GDM1 (cell line): ENCODE data around the gene BFSP1.

Experiments
- DNase-seq: peaks from one replicate; lab custom pipeline; 2025; lab: John Stamatoyannopoulos, UW

The BFSP1 gene

GRCh38 chr20:17530716-17531664 lies at the start of gene BFSP1:
Gene BFSP1 (minus strand): TSS chr20:17531379. CDS start chr20:17531329, 50 bp downstream.
- DNase-seq, result peak; percentile 31

GRCh38 chr20:17580895-17581294 lies 49.7 kb upstream of the BFSP1 start:
- no peak for DNase-seq

GRCh38 chr20:17579369-17580039 lies 48.3 kb upstream of the BFSP1 start:
- no peak for DNase-seq

DNA sequence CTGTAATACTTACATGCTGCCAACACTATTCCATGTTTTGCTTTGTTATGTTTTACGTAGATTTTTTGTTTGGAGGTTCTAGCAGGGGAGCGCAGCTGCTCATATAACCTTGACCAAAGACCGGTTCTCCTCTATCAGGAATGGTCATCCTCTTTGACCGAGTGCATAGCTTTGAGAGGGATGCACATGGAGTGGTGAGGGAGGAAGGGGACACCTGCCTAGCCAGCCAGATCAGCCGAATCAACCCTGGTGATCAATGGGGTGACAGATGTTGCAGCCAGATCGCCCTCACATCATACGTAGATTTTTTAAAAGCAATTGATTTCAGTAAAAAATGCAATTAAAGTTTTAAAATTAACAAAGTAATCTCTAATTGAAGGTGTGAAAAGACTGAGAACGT lies 45.0 kb upstream of the BFSP1 start:
- DNase-seq, result no peak

DNA sequence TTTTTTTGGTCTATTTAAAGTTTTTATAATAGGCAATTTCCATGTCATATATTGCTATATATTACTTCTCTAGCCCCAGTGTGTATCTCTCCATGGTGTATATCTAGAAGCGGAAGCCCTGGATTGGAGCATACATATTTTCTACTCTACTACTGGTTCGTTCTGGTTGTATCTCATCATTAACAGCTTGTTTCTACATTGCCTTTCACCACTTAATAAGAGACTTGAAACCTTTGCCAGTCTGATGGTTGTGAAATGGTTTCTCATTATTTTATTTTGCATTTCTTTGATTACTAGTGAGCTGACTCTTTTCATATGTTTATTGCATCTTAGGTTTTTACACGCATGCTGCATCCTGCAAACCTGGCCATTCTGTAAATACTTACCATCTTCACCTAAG lies 42.3 kb upstream of the BFSP1 start:
- no peak for DNase-seq

- no peak for DNase-seq
Measured at GRCh38 chr20:17572034-17572638, 41.0 kb upstream of the BFSP1 start.

- no peak for DNase-seq
Measured at GRCh38 chr20:17571153-17571527, 40.0 kb upstream of the BFSP1 start.

GRCh38 chr20:17570347-17571152 lies 39.4 kb upstream of the BFSP1 start:
- DNase-seq, result no peak

- peak; percentile 85 for DNase-seq
Measured at GRCh38 chr20:17569616-17570346, 38.6 kb upstream of the BFSP1 start, which contains the start of gene DSTN. Gene DSTN (plus strand): TSS chr20:17570075. CDS start chr20:17570209, 134 bp downstream.

- no peak for DNase-seq
Measured at GRCh38 chr20:17568972-17569521, 37.9 kb upstream of the BFSP1 start.

DNA sequence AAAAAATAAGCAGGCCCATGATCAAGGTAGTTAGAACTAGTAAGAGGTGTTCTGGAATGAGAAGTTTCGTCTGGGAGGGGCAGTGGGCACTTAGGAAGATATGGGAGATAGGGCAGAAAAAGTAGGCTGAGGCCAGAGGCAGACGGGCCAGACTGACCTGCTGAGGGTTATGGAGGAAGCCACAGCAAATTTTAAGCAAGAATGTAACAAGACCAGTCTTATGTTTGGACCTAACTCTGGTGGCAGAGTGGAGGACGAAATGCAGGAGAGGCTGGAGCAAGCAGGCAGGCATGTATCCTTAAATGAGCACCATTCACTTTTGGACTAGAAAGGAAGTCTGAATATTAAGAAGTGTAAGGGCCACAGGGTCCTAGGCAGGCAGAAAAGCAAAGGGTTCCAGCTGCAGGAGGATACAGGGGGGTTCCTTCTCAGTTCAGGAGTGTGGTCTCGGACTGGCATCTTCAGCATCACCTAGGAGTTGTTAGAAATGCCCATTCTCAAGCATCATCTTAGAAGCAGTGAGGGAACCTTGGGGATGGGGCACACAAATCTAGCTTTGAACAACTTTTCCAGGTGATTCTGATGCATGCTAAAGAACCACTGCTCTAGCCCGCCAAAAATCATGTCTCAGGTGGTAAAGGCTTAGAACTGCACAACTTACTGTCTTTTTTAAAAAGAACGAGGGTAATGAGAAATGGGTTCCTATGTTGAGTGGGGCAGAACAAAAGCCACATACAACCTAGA lies 37.0 kb upstream of the BFSP1 start:
- no peak for DNase-seq

- no peak for DNase-seq
Measured at GRCh38 chr20:17566345-17566744, 35.2 kb upstream of the BFSP1 start.

DNA sequence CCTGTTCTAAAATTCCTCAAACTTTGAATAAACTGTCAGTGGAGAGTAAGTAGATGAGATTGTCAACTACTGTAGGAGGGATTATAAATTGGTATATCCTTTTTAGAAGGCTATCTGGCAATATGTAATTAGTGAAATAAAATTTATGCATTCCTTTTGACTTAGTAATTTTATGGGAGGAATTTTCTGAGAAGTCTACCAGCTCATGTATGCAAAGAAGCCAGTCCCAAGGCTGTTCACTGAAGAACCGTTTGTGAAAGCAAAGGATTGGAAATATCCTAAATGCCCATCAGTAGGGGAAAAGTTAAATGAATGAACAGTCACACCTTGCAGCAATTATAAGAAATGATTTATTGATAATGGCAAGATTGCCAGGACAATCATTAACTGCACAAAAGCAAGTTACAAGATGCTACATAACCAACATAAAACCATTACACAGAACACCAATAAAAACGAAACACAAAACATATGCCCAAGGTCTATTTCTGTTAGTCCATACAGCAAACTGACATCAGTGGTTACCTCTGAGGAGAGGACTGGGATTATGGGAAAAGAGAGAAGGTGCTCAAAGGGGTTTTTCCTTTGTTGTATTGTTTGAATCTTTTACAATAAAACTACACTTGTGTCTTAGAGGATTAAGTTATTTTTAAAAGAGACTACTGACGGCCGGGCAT lies 34.1 kb upstream of the BFSP1 start:
- DNase-seq, result no peak

GRCh38 chr20:17562804-17563305 lies 31.7 kb upstream of the BFSP1 start:
- no peak for DNase-seq

- DNase-seq, result no peak
Measured at GRCh38 chr20:17560344-17561074, 29.3 kb upstream of the BFSP1 start.

DNA sequence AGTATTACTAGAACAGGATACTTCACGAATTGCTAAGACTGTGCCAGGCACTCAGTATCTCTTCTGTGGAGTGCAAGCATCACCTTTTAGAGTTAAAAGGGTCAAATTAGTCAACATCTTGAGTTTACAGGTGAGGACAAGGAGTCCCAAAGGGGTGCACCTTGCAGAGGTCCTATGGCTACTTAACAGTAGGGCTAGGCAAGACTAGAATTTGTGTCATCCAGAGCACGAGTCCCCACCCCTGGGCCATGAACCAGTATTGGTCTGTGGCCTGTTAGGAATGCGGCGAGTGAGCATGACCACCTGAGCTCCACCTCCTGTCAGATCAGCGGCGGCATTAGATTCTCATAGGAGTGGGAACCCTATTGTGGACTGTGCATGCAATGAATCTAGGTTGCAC lies 28.2 kb upstream of the BFSP1 start:
- no peak for DNase-seq

DNA sequence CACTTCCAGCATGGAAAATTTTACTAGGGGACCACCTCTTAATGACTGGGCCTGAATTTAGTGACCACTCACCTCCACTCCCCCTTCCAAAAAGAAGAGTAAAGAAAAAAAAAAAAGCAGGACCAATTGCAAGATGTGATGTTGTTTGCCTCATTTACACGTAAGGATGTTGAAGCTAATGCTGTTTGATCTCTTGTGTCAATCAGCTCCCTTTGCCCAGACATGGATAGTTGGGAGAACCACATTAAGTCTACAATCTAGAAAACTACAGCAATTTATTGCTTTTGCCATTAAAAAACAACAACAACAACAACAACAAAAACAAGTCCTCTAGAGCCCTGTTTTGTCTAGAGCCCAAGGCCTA lies 27.7 kb upstream of the BFSP1 start:
- no peak for DNase-seq

DNA sequence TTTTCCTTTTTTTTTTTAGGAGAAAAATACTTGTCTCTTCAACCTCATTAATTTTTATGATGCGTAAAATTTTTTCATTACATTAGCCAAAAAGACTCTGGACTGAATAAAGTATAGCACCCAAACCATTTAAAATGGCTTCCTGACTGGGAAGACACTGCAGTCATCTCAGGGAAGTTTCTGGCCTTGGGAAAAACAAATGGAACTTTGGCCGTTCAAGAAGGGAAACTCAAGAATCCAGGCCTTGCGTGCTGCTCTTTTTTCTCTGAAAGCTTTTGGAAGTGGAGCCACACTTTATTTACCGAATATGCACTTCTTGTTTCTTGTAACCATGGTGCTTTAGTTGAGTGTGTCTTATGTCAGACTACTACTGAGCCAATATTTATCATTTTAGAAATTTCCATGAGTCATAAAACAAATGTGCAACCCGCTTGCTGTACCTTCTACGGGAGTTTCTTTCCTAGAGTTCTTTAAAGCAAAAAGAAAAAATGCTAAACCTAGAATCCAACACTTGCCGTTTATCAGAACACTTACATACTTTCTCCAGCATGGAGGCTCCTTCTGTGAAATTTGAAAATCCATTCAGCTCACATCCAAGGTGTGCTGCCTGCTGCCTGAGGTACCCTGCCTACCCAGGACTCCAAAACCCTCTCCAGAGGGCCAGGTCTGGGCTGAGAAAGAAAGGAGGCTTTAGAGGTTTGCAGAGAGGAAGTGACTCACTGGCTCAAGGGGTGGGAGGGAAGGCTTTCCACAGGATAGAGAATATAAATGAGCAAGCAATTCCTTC lies 27.2 kb upstream of the BFSP1 start:
- DNase-seq, result peak; percentile 21
